HG02938 (cell line): ENCODE data around the gene MTMR3.

Experiments
- ATAC-seq: cut with Tn5 transposase; IDR thresholded peaks from one replicate; pipeline ENCODE4 v1.9.1; 2021; ENCODE audit warnings: mild to moderate bottlenecking, moderate library complexity; ENCODE audit not compliant: unreplicated experiment

The MTMR3 gene

GRCh38 chr22:30023099-30023660 is 140.2 kb downstream of the MTMR3 start:
- ATAC-seq, result no peak

DNA sequence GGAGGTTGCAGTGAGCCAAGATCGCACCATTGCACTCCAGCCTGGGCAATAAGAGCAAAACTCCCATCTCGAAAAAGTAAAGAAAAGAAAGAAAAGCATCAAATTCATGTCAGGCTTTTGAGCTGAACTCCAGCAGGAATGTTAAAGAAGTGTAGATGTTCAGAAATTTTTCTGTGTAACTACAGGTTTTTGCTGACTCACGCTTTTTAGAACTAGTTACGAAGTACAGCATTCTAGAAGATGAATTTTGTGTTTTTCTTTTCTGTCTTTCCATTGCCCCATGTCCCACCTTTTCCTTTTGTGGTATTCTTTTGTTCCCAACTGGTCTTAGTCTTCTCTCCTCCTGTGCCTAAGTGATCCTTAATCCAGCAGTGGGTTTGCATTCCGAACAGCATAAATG is 141.3 kb downstream of the MTMR3 start:
- no peak for ATAC-seq

- ATAC-seq, result no peak
These were observed 142.2 kb downstream of the MTMR3 start for GRCh38 chr22:30025221-30025620.

GRCh38 chr22:30026756-30027155 is 143.8 kb downstream of the MTMR3 start:
- no peak for ATAC-seq

DNA sequence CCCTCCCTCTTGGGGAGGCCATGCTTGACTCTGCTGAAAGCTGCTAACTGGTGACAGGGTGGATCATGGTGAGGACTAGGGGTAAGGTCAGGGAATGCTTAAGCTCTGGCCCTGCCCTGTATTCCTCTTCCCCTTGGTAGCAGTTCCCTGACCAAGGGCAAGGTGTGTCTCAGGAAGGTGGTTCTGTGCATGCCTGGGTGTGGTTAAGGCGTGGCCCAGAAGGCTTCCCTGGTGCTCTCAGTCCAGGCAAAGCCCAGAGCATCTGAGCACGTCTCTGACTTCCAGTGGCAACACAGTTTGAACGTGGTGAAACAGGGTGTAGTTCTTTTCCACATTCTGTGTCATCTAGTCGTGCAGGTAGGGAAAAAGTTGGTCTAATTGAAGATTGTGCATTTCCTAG is 144.2 kb downstream of the MTMR3 start:
- ATAC-seq, result no peak

- no peak for ATAC-seq
These were observed 144.8 kb downstream of the MTMR3 start for GRCh38 chr22:30027791-30028190.

- ATAC-seq, result no peak
These were observed 145.8 kb downstream of the MTMR3 start for GRCh38 chr22:30028731-30029130.

DNA sequence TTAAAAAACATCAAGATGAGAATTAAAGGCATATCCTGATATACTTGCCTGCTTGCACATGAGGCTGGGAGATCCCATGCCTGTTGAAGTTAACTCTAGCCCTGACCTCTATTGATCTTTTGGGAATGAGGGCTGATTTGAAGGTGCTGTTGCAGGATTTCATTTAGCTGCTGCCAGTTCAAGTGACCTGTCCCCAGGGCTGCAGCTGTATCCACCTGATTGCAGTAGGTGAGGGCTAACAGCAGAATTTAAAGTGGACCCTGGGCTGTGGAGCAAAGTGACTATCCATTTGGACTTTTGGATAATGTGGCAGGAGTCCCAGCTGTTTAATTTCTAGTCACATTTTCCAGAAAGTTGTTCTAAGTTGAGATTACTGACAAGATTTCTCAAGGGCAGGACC is 146.5 kb downstream of the MTMR3 start:
- ATAC-seq, result no peak

DNA sequence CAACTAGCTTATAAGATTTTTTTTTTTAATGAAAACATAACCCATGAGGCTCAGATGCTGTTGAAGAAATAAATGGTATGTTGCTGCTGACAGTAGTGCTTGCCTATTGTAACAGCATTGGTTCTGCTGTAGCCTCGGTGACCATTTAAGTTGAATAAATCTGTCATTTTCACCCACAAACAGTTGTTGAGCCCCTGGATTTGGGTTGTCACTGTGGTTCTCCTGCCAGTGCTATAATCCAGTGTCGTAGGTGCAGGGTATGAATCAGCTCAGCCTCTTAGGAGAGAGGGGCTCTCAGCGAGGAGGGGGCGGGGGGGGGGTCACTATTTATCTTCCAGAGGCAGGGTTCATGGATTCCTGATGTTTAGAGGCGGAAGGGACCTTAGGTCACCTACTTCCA is 147.4 kb downstream of the MTMR3 start:
- no peak for ATAC-seq

- ATAC-seq, result no peak
These were observed 148.4 kb downstream of the MTMR3 start for GRCh38 chr22:30031328-30031727.

DNA sequence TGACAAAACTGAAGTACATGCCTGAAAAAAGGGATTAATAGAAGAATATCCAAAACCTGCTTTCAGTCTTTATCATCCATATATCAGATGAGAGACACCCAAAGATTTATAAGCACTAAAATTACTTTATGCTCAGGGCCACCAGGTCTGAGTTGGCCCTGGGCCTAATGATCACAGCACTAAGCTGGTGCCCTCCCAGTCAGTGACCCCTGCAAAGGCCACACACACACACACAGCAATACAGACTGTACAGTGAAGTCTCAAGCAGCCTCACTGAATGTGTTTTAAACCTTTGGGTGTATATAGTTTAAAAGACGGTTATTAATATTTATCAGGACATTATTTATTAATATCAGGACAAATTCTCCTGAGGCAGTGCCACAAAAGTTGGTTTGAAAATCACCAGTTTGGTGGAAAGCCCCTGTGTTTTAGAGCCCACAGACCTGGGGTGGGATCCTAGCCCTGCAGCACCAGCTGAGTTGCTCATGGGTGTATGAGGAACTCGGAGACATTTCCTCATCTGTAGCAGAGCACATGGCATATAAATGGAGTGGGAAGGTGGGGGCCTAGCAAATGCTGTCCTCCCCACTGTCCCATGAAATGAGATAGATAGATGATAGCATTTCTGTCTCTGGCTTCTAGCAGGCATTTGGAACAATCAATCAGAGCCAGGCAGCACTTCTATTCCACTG is 148.9 kb downstream of the MTMR3 start:
- ATAC-seq, result no peak

DNA sequence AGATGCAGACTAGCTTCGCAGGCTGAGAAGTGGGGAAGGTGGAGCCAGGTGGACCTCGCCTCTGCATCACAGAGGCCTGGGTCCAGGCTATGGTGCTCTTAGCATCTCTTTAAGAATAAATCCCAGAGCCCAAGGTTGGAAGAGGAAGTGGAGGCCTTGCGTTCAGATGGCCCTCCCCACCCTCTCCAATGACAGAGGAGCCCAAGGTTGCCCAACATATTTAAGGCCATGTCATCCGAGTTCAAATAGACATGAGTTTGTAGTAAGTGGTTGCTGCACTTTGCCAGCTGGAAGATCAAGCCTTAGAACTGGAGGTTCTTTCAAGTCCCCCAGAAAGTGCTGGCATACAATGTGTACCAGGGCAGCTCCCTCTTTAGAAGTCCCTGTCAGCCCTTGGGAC is 150.2 kb downstream of the MTMR3 start:
- ATAC-seq, result no peak

- ATAC-seq, result no peak
These were observed 150.9 kb downstream of the MTMR3 start for GRCh38 chr22:30033901-30034300.

DNA sequence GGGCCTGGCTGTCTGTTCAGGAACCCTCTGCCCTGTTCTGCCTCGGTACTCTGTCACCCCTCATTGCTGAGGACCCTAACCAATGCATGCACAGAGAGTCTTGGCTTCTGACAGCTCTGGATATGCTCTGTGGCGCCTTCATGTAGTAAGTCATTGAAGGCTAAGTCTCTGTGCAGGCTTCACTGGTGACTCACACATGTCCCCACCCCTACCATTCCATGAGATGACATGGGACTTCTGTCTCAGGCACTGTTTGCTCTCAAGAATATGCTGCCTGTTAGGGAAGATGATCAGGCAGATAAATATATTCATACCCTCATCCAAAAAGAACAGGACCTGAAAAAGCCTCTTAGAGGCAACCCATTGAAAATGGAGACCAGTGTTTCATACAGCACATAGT is 153.7 kb downstream of the MTMR3 start:
- no peak for ATAC-seq

- ATAC-seq, result no peak
These were observed 155.2 kb downstream of the MTMR3 start for GRCh38 chr22:30038219-30038618.

- no peak for ATAC-seq
These were observed 157.7 kb downstream of the MTMR3 start for GRCh38 chr22:30040499-30041260.

- no peak for ATAC-seq
These were observed 158.5 kb downstream of the MTMR3 start for GRCh38 chr22:30041475-30041874.

DNA sequence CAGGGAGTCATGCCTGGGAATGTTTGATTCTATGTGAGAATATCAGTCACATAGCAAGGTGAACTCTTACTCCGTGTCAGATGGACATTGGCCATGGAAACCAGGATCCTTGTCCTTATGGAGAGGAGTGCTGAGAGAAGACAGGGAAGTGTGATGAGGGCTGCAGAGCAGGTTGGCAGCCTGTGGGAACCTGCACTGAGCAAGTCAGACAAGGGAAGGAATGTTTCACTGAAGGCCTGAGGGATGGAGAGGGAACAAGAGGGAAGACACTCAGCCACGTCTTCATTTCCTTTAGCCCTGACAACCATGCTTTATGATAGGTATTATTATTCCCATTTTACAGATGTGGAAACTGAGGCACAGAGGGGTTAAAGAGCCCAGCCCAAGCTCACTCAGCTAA is 158.9 kb downstream of the MTMR3 start:
- ATAC-seq, result no peak

- ATAC-seq, result no peak
These were observed 160.2 kb downstream of the MTMR3 start for GRCh38 chr22:30043161-30043560.

DNA sequence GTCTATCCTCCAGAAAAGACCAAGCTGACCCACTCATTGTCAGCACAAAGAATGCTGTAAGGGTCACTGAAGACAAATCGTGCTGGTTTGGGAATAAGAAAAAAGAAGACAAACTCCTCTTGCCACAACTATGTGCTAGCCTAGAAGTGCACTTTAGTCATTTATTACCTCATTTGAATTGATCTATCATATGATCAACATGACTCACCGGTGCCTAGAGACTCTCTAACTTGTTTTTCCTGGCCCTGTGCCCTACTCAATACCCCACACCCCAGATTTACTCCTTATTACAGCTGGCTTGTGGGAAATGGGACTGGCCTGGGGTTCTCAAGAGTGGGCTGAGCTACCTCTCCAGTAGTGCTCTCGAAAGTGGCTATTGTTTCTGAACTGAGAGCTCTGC is 161.4 kb downstream of the MTMR3 start:
- no peak for ATAC-seq

DNA sequence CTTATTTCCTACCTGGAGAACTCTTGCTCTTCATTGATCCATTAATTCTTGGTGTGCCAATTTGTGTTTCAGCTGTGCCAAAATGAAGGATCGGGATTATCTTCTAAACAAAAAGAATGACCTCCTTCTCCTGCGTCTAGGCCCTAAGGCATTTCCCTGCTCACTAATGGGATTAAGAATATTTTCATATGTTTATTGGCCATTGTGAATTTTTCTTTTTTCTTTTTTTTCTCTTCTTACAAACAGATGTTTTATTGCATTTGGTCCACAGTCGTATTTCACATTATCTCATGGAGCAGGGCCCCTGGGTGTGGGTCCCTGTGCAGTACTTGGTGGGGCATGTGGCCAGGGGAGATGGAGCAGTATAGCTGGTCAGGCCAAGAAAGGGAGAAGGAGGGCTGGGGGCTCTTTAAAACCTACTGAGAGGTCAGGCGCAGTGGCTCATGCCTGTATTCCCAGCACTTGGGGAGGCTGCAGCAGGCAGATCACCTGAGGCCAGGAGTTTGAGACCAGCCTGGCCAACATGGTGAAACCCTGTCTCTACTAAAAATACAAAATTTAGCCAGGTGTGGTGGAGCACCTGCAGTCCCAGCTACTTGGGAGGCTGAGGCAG is 162.0 kb downstream of the MTMR3 start:
- ATAC-seq, result no peak

GRCh38 chr22:30045494-30045887 is 162.5 kb downstream of the MTMR3 start:
- no peak for ATAC-seq
